ENCODE measurements around the gene MYLK. TPM values are rescaled to one million over a fixed set of nuclear protein-coding genes. Genes with fewer than 3 reads are reported as not detected.

MYLK gene
- total and polyA plus RNA-seq, 3 experiments from 2014 or later: 0.09 to 0.10 TPM; not detected in 1

DNA sequence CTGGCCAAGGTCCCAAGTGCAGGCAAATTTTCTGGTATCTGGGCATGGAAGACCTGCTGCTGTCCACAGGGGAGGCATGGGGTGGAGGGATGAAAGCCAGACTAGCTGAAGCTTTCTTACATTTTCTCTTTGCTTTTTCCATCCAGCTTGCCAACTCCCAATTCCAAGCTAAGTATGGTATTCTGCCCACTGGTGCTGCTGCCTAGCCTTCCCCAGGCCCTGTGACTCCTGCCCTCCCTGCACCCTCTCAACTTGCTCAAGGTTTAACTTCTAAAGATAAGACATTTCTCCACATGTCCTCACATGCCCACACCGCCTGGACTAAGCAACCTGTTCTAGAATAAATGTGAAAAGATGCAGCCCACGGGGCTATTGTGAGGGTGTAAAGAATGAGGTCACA lies 239.8 kb downstream of the MYLK start:
- ChIA-PET POLR2A (no interaction called here), CTCF (no interaction called here)
- Mint-ChIP-seq H3K27ac (peak overlapping the region in 1 of 8 donors; percentile 29), H3K9me3 (no peaks in the 10 kb centered on the region), H3K4me1 (no peaks in the 10 kb centered on the region), H3K27me3 (peaks cover 3 to 9% of the 10 kb centered on the region in 2 donors), H3K36me3 (no peaks in the 10 kb centered on the region), H3K4me3 (no peak overlapping the region)
- Histone ChIP-seq H3K27ac (ENCODE audit: low read depth, low read length) (no peak overlapping the region), H3K4me1 (ENCODE audit: insufficient read depth, low read length) (no peaks in the 10 kb centered on the region), H3K36me3 (ENCODE audit: insufficient read depth, low read length) (no peaks in the 10 kb centered on the region), H3K9me3 (ENCODE audit: low read length) (no peaks in the 10 kb centered on the region), H3K4me3 (ENCODE audit: low read length) (no peak overlapping the region), H3K27me3 (ENCODE audit: insufficient read depth, low read length, poor library complexity, severe bottlenecking) (no peaks in the 10 kb centered on the region)
- DNase-seq: no peak

DNA sequence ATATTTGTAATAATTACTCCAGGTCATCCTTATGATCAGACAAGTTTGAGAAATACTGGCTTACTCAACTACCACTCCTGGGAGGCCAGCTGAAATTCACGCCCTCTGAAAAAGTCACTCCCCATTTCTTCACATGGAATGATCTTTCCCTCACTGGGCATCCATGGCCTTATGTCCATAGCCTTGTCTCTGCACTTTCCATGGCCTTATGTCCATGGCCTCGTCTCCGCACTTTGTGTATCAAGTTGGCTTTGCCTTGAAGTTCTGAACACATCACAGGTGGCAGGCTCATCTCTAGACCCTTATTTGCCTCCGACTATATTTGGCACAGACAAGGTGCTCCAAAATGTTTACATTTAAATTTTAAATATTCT lies 241.2 kb downstream of the MYLK start:
- DNase-seq: no peak
- no peak overlapping the region for H3K4me3 ChIP-seq (ENCODE audit: low read length)
- Mint-ChIP-seq H3K4me3 (no peak overlapping the region), H3K4me1 (no peaks in the 10 kb centered on the region), H3K27ac (no peak overlapping the region), H3K27me3 (peaks cover 3 to 9% of the 10 kb centered on the region in 2 donors), H3K36me3 (no peaks in the 10 kb centered on the region), H3K9me3 (no peaks in the 10 kb centered on the region)
- no peaks in the 10 kb centered on the region for H3K4me1 ChIP-seq (ENCODE audit: insufficient read depth, low read length)
- ChIA-PET CTCF (no interaction called here), POLR2A (no interaction called here)
- H3K9me3 ChIP-seq (ENCODE audit: low read length): no peaks in the 10 kb centered on the region
- H3K36me3 ChIP-seq (ENCODE audit: insufficient read depth, low read length): no peaks in the 10 kb centered on the region
- no peak overlapping the region for H3K27ac ChIP-seq (ENCODE audit: low read depth, low read length)
- H3K27me3 ChIP-seq (ENCODE audit: insufficient read depth, low read length, poor library complexity, severe bottlenecking): no peaks in the 10 kb centered on the region

DNA sequence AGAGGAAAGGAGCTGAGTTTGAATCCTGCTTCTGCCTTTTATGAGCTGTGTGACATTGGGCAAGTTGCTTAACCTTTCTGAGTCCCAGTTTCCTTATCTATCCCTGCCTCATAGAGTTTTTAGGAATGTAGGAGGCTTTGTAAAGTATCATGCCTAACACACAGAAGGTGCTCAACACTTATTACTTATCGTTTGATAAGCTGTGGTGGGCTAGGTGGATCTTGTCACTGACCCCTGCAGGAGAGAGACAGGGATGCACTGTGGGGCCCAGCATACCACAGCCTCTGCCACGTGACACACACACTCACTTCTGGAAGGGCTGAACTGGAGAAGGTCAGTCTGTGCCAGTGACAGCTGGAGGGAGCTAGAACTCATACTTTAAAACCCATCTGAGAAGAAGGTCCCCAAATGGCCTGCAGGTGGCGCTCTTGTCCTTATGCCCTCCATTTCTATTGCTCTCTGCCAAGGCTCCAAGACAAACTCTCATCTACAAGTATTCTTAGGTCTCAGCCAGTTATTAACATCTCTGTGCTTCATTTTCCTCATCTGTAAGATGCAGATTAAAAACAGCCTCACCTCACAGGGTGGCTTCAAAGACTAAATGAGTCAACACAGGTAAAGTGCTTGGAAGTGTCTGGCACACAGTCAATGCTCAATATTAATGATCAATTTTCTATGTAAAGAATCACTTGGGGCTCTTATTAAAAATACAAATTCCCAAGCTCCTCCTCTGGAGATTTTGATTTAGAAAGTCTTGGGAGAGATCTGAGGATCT lies 241.8 kb downstream of the MYLK start:
- Mint-ChIP-seq H3K4me3 (no peak overlapping the region), H3K4me1 (no peaks in the 10 kb centered on the region), H3K36me3 (no peaks in the 10 kb centered on the region), H3K9me3 (no peaks in the 10 kb centered on the region), H3K27ac (no peak overlapping the region), H3K27me3 (peaks cover 3 to 9% of the 10 kb centered on the region in 2 donors)
- Histone ChIP-seq H3K27ac (ENCODE audit: low read depth, low read length) (no peak overlapping the region), H3K36me3 (ENCODE audit: insufficient read depth, low read length) (no peaks in the 10 kb centered on the region), H3K9me3 (ENCODE audit: low read length) (no peaks in the 10 kb centered on the region), H3K4me3 (ENCODE audit: low read length) (no peak overlapping the region), H3K4me1 (ENCODE audit: insufficient read depth, low read length) (no peaks in the 10 kb centered on the region), H3K27me3 (ENCODE audit: insufficient read depth, low read length, poor library complexity, severe bottlenecking) (no peaks in the 10 kb centered on the region)
- ChIA-PET CTCF (interaction anchor here (1.1 to 1.2 kb wide), 3 partner anchors 10 to 16 kb away, joined by 4 to 5 read pairs (median 4); no protein-coding TSS in a partner anchor), POLR2A (no interaction called here)
- peak in 3 of 5 donors; percentile 6 to 35 (median 8) for DNase-seq

DNA sequence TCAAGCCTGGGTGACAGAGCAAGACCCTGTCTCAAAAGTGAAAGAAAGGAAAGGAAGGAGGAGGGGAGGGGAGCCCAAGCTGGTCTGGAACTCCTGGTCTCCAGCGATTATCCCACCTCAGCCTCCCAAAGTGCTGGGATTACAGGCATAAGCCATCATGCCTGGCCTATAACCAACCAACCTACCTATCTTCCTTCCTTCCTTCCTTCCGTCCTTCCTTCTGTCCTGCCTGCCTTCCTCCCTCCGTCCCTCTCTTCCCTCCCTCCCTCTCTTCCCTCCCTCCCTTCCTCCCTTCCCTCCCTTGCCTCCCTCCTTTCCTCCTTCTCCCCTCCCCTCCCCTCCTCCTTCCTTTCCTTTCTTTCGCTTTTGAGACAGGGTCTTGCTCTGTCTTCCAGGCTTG lies 242.6 kb downstream of the MYLK start:
- DNase-seq: no peak
- Mint-ChIP-seq H3K4me3 (no peak overlapping the region), H3K36me3 (peaks cover 0 to 3% (median 0%) of the 10 kb centered on the region in 3 donors), H3K27me3 (peaks cover 3 to 9% of the 10 kb centered on the region in 2 donors), H3K4me1 (no peaks in the 10 kb centered on the region), H3K27ac (no peak overlapping the region), H3K9me3 (no peaks in the 10 kb centered on the region)
- H3K27me3 ChIP-seq (ENCODE audit: insufficient read depth, low read length, poor library complexity, severe bottlenecking): no peaks in the 10 kb centered on the region
- ChIA-PET CTCF (interaction anchor here (1.1 to 1.2 kb wide), 3 partner anchors 11 to 16 kb away, joined by 4 to 5 read pairs (median 4); no protein-coding TSS in a partner anchor), POLR2A (no interaction called here)
- no peak overlapping the region for H3K4me3 ChIP-seq (ENCODE audit: low read length)
- H3K36me3 ChIP-seq (ENCODE audit: insufficient read depth, low read length): no peaks in the 10 kb centered on the region
- H3K27ac ChIP-seq (ENCODE audit: low read depth, low read length): no peak overlapping the region
- no peaks in the 10 kb centered on the region for H3K9me3 ChIP-seq (ENCODE audit: low read length)
- H3K4me1 ChIP-seq (ENCODE audit: insufficient read depth, low read length): no peaks in the 10 kb centered on the region

DNA sequence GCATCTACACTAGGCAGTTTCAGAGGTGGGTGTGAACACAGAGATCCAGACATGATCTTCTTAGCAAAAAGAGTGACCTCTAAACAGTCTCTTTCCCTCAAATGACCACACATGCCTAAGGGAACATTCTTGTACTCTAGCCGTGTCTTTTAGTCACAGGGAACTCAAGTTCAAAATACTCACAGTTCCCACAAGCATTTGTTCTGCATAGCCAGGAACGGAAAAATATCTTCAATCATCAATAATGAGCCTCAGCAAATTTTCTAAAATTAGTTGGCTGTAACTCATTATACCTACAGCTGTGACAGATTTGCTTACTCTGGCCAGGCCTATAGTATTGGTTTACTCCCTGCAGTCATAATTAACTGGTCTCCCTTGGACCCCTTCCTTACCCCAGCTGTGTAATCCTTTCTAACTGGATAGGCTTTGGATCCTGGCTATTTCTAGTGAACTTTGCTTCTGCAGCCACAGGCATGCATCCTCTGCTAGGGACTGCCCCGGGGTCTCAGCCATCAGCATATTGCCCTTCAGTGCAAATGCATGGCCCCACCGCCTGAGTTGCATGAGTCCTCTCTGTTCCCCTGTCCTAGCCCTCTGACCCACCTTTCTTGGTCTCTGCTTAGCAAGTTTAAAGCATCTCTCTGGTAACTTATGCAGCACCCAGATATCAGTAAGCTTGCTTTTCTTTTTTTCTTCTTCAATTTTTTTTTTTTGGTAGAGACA lies 243.2 kb downstream of the MYLK start:
- Mint-ChIP-seq H3K27ac (peak overlapping the region in 1 of 8 donors; percentile 45), H3K9me3 (no peaks in the 10 kb centered on the region), H3K36me3 (peaks cover 0 to 3% (median 0%) of the 10 kb centered on the region in 3 donors), H3K4me1 (no peaks in the 10 kb centered on the region), H3K27me3 (peaks cover 3 to 9% of the 10 kb centered on the region in 2 donors), H3K4me3 (no peak overlapping the region)
- H3K4me1 ChIP-seq (ENCODE audit: insufficient read depth, low read length): no peaks in the 10 kb centered on the region
- no peak overlapping the region for H3K4me3 ChIP-seq (ENCODE audit: low read length)
- POLR2A ChIA-PET: no interaction called here
- no peak for DNase-seq
- H3K27ac ChIP-seq (ENCODE audit: low read depth, low read length): no peak overlapping the region
- H3K27me3 ChIP-seq (ENCODE audit: insufficient read depth, low read length, poor library complexity, severe bottlenecking): no peaks in the 10 kb centered on the region
- CTCF ChIA-PET: no interaction called here
- H3K36me3 ChIP-seq (ENCODE audit: insufficient read depth, low read length): no peaks in the 10 kb centered on the region
- H3K9me3 ChIP-seq (ENCODE audit: low read length): no peaks in the 10 kb centered on the region

DNA sequence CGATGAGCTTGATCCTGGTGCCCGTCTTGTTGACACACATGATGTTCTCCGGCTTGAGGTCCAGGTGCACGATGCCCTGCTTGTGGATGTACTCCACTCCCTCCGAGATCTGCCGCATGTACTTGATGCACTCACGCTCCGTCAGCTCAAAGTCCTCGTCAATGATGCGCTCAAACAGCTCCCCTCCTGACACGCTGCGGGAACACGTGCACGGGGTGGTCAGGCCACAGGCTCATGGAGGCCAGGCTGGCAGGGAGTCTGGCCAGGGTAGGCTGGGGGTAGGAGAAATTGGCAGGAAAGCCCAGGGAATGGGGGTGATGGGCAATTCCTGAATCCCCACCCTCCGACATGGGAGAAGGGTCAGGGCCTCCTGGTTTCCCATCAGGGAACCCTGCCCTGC lies 243.8 kb downstream of the MYLK start:
- H3K36me3 Mint-ChIP-seq: peaks cover 0 to 3% (median 0%) of the 10 kb centered on the region in 3 donors
- POLR2A ChIA-PET: no interaction called here
- Histone ChIP-seq H3K27ac (ENCODE audit: low read depth, low read length) (no peak overlapping the region), H3K27me3 (ENCODE audit: insufficient read depth, low read length, poor library complexity, severe bottlenecking) (no peaks in the 10 kb centered on the region), H3K4me1 (ENCODE audit: insufficient read depth, low read length) (no peaks in the 10 kb centered on the region), H3K4me3 (ENCODE audit: low read length) (no peak overlapping the region), H3K9me3 (ENCODE audit: low read length) (no peaks in the 10 kb centered on the region), H3K36me3 (ENCODE audit: insufficient read depth, low read length) (no peaks in the 10 kb centered on the region)
- H3K27me3 Mint-ChIP-seq: peaks cover 3 to 9% of the 10 kb centered on the region in 2 donors
- CTCF ChIA-PET: no interaction called here
- H3K9me3 Mint-ChIP-seq: no peaks in the 10 kb centered on the region
- no peak overlapping the region for H3K4me3 Mint-ChIP-seq
- H3K4me1 Mint-ChIP-seq: no peaks in the 10 kb centered on the region
- peak overlapping the region in 1 of 8 donors; percentile 45 for H3K27ac Mint-ChIP-seq
- no peak for DNase-seq

DNA sequence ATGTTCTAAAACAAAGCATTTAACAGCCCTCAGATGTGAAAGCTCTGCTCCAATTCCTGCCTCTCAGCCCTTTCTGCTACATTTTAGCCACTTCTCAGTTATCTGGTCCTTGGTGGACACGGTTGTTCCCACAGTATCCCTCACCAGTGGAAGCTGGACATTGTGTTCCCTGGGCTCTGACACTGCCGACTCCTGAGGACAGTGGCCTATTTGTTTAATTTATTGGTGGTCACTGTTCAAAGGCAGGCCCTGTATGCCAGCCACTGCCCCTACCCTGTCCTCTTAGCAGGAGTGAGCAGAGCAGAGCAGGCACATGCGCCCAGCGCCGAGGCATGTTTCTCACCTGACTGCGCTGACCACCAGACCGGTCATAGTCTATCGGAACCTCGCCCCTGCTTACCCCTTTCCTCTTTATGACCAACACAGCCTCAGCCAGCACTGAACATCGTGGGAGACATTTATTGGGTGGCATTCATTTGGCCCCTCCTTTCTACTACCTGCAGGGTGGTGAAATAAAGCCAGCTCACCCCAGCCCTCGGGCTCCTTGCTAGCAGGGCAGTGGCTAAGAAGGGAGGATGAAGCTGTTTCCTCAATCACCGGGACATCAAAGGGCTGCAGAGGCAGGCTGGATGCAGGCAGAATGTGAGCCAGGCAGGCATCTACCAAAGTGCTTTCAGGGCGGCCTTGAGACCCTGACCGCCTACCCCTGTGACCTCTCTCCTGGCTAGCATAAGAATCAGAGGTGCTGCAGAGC lies 245.0 kb downstream of the MYLK start:
- H3K36me3 ChIP-seq (ENCODE audit: insufficient read depth, low read length): no peaks in the 10 kb centered on the region
- Mint-ChIP-seq H3K27me3 (peaks cover 3 to 9% of the 10 kb centered on the region in 2 donors), H3K4me1 (no peaks in the 10 kb centered on the region), H3K36me3 (peaks cover 0 to 3% (median 0%) of the 10 kb centered on the region in 3 donors), H3K27ac (no peak overlapping the region), H3K9me3 (no peaks in the 10 kb centered on the region), H3K4me3 (no peak overlapping the region)
- no peak for DNase-seq
- no peaks in the 10 kb centered on the region for H3K9me3 ChIP-seq (ENCODE audit: low read length)
- POLR2A ChIA-PET: no interaction called here
- CTCF ChIA-PET: no interaction called here
- H3K27ac ChIP-seq (ENCODE audit: low read depth, low read length): no peak overlapping the region
- no peak overlapping the region for H3K4me3 ChIP-seq (ENCODE audit: low read length)
- H3K4me1 ChIP-seq (ENCODE audit: insufficient read depth, low read length): no peaks in the 10 kb centered on the region
- H3K27me3 ChIP-seq (ENCODE audit: insufficient read depth, low read length, poor library complexity, severe bottlenecking): no peaks in the 10 kb centered on the region

DNA sequence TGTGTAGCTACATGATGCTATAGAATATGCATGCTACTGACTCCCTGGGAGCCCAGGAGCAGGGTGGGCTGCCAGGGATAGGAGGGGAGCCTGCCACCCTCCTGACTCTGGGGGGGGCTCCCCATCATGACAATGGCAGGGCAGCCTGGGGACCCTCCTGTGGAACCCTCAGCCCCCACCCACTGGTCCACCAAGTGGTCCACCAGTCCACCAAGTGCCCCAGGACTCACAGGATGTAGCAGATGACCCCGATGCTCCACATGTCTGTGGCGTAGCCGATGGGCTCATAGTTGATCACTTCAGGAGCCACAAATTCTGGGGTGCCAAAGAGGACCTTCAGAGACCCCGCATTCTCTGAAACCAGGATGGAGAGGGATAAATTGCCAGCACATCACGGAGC lies 246.3 kb downstream of the MYLK start:
- no peak overlapping the region for H3K27ac ChIP-seq (ENCODE audit: low read depth, low read length)
- CTCF ChIA-PET: no interaction called here
- no peaks in the 10 kb centered on the region for H3K27me3 ChIP-seq (ENCODE audit: insufficient read depth, low read length, poor library complexity, severe bottlenecking)
- Mint-ChIP-seq H3K36me3 (peaks cover 0 to 6% (median 3%) of the 10 kb centered on the region in 3 donors), H3K27ac (no peak overlapping the region), H3K27me3 (peaks cover 3 to 9% of the 10 kb centered on the region in 2 donors), H3K9me3 (no peaks in the 10 kb centered on the region), H3K4me1 (no peaks in the 10 kb centered on the region), H3K4me3 (no peak overlapping the region)
- no peak for DNase-seq
- no peak overlapping the region for H3K4me3 ChIP-seq (ENCODE audit: low read length)
- no peaks in the 10 kb centered on the region for H3K9me3 ChIP-seq (ENCODE audit: low read length)
- no peaks in the 10 kb centered on the region for H3K36me3 ChIP-seq (ENCODE audit: insufficient read depth, low read length)
- no peaks in the 10 kb centered on the region for H3K4me1 ChIP-seq (ENCODE audit: insufficient read depth, low read length)
- POLR2A ChIA-PET: no interaction called here
